SHP77 treated with DMSO at 0.1 percent for 48 hours (cell line): Measurements from ENCODE around the gene PTAR1.
"Not testable (repeated sequence)": the region's sequence is repeated elsewhere in the genome, so short reads cannot be mapped to it uniquely, and the experiment has no call there.

Experiments used
- DNase-seq: peaks from one replicate; lab custom pipeline; 2025; lab: John Stamatoyannopoulos, UW

PTAR1 gene, protein sequence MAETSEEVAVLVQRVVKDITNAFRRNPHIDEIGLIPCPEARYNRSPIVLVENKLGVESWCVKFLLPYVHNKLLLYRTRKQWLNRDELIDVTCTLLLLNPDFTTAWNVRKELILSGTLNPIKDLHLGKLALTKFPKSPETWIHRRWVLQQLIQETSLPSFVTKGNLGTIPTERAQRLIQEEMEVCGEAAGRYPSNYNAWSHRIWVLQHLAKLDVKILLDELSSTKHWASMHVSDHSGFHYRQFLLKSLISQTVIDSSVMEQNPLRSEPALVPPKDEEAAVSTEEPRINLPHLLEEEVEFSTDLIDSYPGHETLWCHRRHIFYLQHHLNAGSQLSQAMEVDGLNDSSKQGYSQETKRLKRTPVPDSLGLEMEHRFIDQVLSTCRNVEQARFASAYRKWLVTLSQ

DNA sequence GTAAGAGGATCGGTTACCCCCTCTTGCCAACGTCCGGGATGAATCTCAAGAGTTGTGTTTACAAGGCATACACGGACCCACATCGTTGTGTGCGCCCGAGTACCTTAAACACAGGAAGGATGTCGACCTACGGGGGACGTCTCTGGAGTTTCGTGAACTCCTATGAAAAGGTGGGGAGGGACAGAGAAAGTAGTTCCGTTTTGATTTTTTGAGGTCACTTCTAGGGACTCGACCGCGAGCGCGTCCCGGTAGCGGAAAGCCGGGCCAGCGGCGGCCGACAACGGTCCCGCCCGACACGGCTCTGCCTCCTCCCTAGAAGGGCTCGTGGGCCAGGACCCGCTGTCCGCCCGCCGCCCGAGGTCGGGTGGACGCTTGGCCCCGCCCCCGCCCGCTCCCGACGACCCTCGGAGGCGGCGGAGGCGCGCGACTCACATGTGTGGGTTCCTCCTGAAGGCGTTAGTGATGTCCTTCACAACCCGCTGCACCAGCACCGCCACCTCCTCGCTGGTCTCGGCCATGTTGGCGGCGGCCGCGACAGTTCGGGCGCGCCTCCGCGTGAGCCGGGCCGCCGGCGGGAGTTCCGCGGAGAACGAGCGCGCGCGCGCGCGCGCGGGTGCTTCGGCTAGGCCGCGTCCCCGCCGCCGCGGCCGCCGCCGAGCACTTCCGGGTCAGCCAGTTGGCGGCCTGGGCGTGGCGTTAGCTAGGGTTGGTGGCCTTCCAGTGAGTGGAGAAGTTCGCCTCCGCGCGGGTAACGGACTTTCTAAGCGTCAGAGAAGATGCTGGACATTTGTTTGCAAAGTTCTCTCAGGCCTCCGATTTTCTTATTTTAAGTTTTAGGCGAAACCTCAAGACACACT, at the start of gene PTAR1:
Gene PTAR1, minus strand, starts transcription at position 591 of the 857 bp plus-strand sequence. Its CDS starts 73 bp downstream, at position 518.
- peak; percentile 28 for DNase-seq

DNA sequence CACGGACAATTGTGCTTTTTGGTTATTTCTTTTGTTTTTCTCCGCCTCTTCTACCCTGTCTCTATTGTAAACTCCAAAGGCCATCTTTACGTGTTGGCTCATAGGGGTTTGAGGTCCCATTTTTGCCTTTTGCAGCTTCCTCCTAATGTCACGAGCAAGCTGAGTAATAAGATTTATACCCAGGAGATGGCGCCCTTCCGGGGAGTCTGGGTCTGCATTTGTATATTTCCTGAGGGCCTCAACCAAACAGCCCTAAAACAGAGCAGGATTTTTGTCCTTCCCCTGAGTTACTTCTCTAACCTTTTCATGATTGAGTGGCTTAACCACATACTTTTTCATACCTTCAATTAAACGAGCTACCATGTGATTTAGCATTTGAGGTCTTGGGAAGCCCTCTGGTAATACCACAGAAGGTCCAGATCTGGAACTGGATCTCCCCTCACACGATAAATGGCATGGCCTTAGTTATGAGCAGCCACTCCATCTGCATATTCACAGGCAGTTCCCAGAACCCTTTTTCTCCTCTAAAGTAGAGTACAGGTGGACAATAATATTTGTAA, 49.6 kb upstream of the PTAR1 start:
- no peak for DNase-seq

DNA sequence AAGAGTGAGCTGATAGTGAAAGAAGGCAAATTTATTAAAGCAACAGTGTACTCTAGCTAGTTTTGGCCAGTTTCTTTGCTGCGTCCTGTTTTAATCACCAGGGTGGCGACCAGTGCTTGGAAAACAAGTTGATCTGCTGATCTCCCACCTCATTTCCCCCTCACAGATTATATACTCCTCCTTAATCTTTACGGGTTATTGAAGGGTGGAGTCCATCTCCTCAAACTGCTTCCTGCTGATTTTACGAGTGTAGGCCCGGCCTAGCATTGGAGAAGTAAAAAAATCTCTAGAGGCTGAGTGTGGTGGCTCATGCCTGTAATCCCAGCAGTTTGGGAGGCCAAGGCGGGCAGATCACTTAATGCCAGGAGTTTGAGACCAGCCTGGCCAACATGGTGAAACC, 46.8 kb upstream of the PTAR1 start:
- no peak for DNase-seq

DNA sequence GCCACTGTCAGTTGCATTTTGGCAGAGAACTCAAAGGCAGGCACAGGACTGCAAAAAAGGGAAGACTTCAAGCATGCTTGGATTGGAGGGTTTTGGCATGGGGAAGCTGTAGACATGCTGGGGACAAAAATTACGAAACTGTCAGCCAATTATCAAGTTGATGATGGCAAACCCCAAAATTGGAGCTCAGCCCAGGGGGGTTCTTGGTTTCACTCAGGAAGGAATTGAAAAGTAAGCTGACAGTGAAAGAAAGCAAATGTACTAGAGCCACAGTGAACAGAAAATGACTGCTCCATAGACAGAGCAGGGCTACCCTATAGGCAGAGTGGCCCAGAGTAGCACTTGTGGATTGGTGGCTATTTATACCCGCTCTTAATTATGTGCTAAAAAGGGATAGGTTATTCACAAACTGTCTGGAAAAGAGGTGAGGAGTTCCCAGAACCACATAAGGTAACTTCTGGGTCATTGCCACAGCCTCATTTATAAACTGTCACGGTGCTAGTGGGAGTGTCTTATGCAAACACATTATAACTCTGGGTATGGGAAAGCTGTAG, 46.2 kb upstream of the PTAR1 start:
- no peak for DNase-seq

DNA sequence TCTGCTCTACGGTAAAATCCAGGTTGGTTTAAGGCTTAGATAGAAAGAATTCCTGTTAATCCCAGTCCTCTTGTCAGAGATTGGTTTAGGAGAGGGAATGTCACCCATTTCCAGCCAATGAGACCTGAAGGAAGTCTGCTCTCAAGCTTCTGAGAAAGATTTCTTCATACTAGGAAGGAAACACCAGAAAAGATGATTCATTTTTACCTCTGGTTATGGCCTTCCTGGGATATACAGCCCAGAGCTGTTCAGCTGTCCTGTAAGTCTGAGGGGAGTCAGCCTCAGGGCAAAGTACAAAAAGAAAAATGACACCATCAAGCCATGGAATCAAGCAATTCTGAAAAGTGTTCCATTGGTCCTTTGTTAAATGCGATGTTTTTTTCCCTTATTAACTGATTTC, 42.2 kb upstream of the PTAR1 start:
- no peak for DNase-seq

DNA sequence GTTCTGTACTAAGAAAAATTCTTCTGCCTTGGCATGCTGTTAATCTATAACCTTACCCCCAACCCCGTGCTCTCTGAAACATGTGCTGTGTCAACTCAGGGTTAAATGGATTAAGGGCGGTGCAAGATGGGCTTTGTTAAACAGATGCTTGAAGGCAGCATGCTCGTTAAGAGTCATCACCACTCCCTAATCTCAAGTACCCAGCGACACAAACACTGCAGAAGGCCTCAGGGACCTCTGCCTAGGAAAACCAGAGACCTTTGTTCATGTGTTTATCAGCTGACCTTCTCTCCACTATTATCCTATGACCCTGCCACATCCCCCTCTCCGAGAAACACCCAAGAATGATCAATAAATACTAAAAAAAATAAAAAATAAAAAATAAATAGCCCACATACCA, 40.2 kb upstream of the PTAR1 start:
- not testable (repeated sequence) for DNase-seq

DNA sequence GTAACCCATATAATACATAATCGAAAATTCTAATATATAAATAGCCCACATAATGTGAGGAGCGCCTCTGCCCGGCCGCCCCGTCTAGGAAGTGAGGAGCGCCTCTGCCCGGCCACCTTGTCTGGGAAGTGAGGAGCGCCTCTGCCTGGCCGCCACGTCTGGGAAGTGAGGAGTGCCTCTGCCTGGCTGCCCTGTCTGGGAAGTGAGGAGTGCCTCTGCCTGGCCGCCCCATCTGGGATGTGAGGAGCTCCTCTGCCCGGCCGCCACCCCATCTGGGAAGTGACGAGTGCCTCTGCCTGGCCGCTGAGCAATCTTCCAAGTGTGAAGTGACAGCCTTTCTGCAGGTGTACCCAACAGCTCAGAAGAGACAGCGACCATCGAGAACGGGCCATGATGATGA, 39.7 kb upstream of the PTAR1 start:
- not testable (repeated sequence) for DNase-seq

DNA sequence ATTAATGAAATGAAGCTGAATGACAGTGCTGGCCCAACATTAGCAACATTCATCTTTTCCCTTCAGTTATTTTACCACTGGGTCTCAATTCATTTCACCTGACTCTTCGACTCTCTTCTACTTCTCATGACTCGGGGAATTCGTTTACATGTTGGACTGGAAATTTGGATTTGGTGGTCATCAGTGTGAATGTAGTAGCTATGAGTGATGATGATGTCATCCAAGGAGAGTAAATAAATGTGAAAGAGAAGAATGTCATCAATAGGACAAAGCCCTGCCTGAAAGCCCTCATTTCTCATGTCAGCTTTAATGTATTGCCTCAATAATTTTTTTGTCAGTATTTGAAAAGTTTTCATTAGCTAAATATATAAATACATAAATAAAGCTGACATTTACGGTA, 38.9 kb upstream of the PTAR1 start:
- DNase-seq, result peak; percentile 53

DNA sequence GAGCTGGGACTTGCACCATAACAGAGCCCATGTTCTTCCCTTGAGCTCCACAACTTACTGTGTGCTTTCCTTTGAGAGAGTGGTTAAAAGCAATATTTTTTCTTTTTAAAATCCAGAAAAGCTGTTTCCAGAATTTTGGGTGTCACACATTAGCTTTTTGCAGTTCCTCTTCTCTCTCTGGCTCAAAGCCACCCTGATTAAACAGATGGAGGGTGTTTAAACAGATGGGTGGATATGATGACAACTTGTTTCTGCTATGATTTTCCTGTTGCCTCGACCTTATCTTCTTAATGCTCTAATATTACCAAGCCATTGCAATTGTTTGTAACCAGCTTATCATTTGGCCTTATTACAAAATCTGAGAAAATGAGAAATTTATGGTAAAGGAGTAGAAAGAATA, 37.9 kb upstream of the PTAR1 start:
- DNase-seq, result no peak

DNA sequence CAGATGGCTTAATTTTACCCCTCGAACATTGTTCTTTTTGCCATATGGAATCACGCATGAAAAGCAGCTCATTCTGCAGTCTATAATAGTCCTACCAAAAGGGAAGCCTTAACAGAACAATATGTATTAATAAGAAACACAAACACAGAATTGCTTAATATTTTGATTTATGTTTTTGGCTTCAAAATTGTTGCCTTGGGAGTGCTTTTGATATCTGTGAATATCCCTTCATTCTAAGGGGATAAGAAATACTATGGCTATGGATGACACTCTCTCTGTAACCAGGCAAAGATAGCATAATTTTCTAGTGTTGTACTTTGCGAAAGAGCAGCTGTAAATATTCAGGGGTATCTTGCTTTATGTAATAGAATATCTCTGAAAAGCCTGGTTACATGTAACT, 34.5 kb upstream of the PTAR1 start:
- DNase-seq, result no peak

DNA sequence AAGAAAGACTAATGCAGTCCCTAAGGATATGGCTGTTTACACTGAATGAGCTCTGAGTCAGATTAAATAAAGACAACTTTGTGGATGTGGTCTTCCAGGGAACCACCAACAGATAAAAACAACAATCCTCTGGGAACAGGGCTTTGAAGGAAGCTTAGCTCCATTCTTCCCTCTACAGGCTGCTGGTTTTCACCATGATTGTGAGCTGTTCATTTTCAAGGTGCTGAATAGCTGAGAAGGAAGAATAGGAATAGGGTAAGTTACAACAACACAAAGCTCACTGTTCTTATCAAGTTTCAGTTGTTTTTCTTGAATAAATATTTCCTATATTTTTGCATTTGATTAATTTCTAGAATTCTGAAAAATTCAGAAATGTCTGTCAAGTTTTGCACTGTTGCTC, 25.9 kb upstream of the PTAR1 start:
- DNase-seq, result no peak

DNA sequence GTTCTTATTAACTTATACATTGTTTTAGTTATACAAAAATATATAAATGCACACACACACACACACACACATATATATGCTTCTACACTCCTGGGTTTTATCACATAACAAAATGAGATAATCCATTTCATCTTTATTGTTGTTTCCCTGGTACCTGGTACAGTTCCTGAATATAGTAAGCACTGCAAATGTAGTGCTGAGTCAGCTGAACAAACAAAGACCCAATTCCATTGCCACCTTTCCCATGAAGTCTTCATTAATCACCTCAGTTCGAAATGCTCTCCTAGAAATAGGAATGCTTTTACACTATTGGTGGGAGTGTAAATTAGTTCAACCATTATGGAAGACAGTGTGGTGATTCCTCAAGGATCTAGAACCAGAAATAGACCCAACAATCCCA, 13.4 kb upstream of the PTAR1 start:
- no peak for DNase-seq

DNA sequence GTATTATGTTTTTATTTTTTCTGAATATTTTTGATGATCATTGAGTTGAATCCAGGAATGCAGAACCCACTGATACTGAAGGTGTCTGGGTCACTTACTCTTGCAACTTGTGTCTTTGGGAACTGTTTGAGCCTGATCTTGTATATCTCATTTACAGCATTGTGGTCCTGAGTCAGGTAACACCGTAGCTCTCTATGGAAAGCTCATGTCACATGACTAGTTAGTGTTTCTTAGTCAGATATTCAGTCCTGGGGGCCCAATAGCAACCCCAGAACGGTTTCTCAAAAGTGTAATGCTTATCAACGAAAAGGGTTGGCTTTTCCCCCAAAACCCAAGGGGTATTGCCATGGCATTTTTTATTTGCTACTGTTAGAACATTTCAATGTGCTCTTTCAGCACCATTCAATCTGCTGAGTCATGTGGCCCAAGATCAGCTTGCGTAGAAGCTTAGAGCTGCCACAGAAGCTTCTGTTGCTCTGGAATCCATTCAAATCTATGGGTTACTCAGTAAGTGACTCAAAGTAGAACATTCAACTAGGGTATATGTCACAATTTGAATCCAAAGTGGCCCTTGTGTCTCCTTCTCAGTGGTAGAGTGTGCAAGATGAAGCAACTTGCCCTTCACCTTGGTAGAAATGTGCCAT, 12.1 kb upstream of the PTAR1 start:
- DNase-seq, result no peak

DNA sequence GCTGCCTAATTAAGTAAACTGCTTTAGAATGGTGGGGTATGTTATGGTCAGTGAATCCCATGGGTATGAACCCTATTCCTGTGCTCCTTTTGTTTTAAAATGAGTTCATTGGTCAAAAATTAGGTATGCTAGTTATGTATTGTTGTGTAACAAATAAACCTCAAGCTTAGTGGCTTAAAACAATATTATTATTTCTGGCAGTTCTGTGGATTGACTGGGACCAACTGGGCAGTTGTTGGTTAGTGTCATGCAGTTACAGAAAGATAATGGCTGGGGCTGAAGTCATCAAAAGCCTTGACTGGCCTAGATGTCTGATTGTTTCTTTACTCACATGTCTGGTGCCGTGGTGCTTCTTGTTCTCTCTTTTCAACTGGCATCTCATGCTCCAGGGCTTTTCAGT, 8.9 kb upstream of the PTAR1 start:
- no peak for DNase-seq

DNA sequence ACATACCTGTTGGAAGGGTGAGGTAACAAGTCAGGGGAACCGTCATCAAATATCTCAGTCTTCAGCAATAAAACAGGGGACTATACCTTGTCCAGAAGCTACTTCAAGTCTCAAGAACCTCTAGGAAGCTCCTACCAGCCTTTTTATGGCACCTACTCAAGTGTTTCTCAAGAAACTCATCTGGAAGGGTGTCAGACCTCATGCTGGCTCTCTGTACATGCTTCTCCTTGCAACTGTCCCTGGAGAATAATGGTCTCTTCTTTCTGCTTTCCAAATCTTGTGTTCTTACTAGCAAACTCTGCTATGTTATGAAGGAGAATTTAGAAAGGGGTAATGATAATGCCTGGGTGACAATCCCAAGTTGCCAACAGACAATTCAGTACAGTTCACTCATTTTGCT, 8.3 kb upstream of the PTAR1 start:
- DNase-seq, result no peak

DNA sequence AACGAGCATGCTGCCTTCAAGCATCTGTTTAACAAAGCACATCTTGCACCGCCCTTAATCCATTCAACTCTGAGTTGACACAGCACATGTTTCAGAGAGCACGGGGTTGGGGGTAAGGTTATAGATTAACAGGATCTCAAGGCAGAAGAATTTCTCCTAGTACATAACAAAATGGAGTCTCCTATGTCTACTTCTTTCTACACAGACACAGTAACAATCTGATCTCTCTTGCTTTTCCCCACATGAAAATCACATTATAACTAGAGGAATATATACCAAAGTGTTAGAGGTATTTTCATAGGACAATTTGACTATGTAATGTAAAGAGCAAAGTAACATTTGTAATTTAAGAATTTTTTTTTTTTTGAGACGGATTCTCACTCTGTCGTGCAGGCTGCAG, 4.1 kb upstream of the PTAR1 start:
- not testable (repeated sequence) for DNase-seq

DNA sequence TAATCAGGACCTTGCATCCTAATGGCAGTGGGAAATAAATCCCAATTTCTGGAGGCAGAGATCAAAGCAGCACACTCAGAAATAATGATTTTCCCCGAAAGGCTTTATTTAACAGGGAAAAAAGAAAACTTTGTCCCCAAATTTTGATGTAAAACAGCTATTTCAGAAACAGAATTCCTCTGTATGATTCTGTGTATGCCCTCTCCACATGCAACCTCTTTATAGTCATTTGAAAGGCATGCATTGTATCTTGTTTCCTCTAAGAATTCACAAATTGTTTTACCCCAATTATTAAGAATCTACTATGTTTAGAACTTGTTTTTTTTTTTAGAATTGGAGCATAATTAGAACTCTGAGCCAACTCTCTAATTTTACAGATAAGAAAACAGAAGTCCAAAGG, 2.7 kb upstream of the PTAR1 start:
- no peak for DNase-seq

DNA sequence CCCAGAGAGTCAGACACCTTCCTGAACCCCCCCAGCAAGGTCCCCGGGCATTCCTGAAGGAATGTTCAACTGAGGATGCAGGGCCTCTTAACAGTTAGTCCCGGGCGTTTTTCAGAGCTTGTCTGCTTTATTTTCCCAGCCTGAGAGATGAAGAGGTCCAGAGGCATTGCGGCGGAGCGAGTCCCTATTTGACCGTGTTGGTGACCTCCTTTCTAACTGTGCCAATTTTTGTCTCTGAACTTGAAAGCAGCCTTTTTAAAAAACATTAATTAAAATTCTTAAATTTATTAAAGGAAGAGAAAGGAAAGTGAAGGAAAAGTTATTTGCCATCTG, 433 bp upstream of the PTAR1 start:
- DNase-seq, result no peak

DNA sequence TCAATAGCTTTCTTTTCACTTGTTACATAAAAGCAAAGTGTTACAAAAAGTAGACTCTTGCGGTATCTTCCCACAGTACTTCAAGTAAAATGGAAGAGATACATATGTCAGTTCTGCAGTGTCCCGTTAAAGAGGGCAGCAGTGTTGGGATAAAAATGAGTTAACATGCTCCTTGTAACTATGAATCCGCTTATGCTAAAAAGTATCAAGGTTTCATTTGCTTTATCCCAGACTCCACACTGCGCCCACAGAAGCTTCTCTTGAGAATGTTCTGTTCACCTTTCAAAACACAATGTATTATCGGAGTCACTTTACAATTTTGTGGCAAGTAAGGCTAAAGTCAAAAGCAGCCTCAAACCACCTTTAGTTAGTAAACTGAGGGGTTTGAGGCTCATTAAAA, 790 bp downstream of the PTAR1 start:
- DNase-seq, result no peak

DNA sequence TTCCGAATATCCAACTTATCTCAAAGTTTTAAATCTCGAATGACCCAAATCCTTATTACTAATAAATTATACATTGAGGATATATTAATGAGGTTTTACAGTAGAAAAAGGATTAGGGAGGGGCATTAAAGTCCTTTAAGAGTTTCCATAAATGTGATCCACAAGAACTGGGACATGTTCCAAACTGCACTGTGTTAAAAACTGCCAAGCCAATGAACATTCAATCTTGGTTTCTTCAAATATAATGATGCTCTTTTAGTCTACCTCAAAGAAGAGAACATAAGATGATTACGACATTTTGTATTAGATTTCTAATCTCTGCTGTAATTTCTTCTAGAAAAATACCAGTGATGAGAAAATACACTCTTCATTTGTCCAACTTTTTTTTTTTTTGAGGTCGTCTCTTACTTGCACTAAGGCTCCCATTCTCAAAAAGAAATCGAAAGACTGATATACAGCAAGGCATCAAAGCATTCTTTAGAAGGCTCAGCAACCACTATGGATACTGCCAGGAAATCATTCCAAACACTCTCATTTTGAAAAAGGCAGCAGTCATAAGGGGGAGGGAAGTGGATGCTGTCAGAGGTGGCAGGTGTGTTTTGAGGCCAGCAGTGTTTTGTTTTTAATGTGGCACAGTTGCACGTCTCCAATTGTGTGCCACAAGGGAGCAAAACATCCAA, 1.7 kb downstream of the PTAR1 start:
- no peak for DNase-seq

DNA sequence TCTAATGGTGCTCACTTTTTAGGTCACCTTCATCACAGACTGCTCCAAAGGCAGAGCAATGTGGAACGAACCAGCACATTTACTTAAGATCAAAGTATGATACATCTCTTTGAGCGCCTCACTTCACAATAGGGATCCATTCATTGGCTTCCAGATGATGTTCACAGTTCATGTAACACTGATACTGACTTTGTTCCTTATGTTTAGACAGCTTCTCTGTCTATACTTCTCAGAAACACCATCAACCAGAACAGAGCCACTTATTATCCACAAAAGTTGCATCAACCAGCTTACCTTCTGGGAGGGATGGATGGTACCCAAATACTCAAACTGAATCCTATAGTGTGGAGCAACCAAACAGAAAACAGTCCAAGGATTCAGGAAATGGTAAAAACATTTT, 4.6 kb downstream of the PTAR1 start:
- DNase-seq, result no peak

DNA sequence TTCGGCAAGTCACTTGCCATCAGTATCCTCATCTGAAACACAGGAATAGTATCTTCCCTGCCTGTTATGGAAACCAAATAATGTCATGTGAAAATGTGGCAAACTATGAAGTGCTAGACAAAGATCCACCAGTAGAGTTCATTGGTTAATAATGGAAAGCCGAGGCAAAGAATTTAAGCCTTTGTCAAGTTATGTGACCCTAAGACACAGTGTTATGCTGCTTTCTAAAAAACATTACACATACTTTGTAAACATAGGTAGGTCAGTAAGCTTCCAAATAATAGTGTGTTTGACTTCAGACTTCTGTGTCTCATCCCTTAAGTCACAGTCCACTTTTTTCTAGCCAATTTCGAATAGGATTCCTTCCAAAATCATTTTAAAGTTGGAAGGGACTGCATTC, 6.0 kb downstream of the PTAR1 start:
- DNase-seq, result no peak
